Astrocyte of the spinal cord (primary cell): ENCODE results near the gene PRKAR2B.

Source experiments
- DNase-seq: peaks from one replicate; pipeline ENCODE4 v3.0.0; 2011; ENCODE audit warnings: low read depth, low spot score
- H3K4me3 ChIP-seq: 2 replicates; pipeline ENCODE4 v1.5.1; 2011; ENCODE audit warnings: low read depth, mild to moderate bottlenecking, low read length, moderate library complexity
- CTCF ChIP-seq: IDR thresholded peaks from 2 replicates; pipeline ENCODE4 v1.5.1; 2012; ENCODE audit warnings: low read depth, mild to moderate bottlenecking, low read length, inconsistent platforms
- in situ Hi-C: cut with HindIII; loops from 2 replicates; pipeline ENCODE4 v1.10.0; 2017; ENCODE audit warnings: low sequenced_read_pairs

PRKAR2B gene

GRCh38 chr7:107002529-107002998 is 41.9 kb upstream of the PRKAR2B start:
- in situ Hi-C loops: no loop called here
- no peak for TF ChIP-seq CTCF
- DNase-seq: no peak
- H3K4me3 ChIP-seq: no peak overlapping the region

- no peak for DNase-seq
- in situ Hi-C loops: no loop called here
- no peak for TF ChIP-seq CTCF
- no peak overlapping the region for H3K4me3 ChIP-seq
These were observed 37.3 kb upstream of the PRKAR2B start for GRCh38 chr7:107007007-107007891.

- no peak for DNase-seq
- no peak for TF ChIP-seq CTCF
- no peak overlapping the region for H3K4me3 ChIP-seq
- in situ Hi-C loops: no loop called here
These were observed 36.6 kb upstream of the PRKAR2B start for GRCh38 chr7:107007892-107008287.

GRCh38 chr7:107009846-107010203 is 34.7 kb upstream of the PRKAR2B start:
- no peak for DNase-seq

GRCh38 chr7:107012691-107013090 is 31.8 kb upstream of the PRKAR2B start:
- in situ Hi-C loops: no loop called here
- no peak for DNase-seq
- TF ChIP-seq CTCF: no peak
- H3K4me3 ChIP-seq: no peak overlapping the region

More at GRCh38 chr7:107009846-107010203, 34.7 kb upstream of the PRKAR2B start:
- TF ChIP-seq CTCF: no peak
- no peak overlapping the region for H3K4me3 ChIP-seq
- in situ Hi-C loops: no loop called here

GRCh38 chr7:107014387-107015023 is 30.0 kb upstream of the PRKAR2B start:
- no peak overlapping the region for H3K4me3 ChIP-seq
- DNase-seq: peak; percentile 7
- TF ChIP-seq CTCF: no peak
- in situ Hi-C loops: no loop called here
